ENCODE data around the gene RPL38. TPM values are rescaled to one million over a fixed set of nuclear protein-coding genes. Genes with fewer than 3 reads are reported as not detected.

RPL38 gene
- total RNA-seq = 669 and 1,348 TPM in 2 replicates

DNA sequence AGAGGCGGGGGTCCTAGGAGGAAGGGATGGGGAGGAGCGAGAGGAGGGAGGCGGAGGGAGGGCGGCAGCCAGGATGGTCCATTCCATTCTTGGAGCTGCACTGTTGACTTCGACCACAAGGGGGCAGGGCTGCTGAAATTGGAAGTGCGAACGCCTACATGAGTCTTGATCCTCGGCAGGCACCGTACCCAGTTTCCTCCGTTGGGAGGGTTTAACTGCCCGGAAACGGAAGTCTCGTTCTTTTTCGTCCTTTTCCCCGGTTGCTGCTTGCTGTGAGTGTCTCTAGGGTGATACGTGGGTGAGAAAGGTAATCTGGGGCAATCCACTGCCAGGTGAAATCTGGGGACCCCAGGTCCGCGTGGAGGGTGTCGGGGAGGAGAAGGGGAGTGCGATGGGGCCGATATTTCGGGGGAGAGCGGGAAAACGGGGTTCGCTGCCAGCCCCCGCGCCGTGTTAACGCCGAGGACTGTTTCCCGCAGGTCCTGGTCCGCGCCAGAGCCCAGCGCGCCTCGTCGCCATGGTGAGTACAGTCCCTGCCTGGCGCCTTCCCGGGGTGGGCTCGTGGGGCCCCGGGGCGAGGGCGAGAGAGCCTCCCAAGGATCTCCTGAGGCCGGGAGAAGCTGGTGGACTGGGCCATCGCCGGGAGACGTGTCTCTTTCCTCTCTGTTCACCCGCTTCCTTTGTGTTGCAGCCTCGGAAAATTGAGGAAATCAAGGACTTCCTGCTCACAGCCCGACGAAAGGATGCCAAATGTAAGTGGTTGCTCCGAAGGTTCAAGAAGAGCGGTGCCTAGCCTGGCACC is at the start of gene RPL38:
Gene RPL38 (plus strand): TSS at position 240 of the 802 bp plus-strand sequence. CDS start 278 bp downstream, at position 518.

DNA sequence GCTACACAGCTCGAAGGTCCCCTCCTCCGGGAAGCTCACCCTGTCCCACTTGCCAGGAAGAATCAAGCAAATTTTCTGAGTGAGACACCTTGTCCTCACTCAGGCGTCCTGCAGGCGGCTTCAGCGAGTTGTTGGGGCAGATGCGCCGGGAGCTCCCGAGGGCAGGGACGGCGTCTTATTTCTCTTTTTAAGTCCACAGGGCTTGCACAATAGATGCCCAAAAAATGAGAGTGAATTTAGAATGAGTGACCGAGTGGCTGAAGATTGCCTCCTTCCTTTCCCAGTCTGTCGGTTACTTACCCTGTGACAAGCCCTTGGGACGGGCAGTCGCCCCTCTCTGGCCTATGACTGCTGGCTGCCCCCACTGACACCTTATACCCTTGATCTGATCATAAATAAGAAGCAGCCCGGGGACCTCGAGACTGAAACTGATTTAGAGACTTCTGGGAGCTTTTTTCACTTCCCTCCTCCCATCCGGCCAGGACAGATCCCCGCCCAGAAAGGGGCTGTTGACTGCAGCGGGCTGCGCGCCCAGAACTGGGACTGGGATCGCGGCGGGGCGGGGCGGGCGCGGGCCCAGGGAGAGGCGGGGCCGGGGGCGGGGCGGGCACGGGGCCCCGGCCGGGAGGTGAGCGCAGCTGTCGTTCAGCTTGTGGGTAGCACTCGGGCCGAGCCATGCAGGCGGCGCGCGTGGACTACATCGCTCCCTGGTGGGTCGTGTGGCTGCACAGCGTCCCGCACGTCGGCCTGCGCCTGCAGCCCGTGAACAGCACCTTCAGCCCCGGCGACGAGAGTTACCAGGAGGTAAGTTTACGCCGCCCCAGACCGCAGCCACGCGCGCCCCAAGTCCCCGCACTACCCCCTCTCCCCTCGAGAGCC is 9.7 kb downstream of the RPL38 start, which contains the start of gene TTYH2:
Gene TTYH2 (plus strand): TSS at position 659 of the 879 bp plus-strand sequence. CDS start 17 bp downstream, at position 676.

Other genes with a start within 250 kb of the RPL38 start
- gene TTYH2, start 9.9 kb downstream of the RPL38 start, total RNA-seq = 0.62 and 1.3 TPM in 2 replicates
- gene DNAI2, start 70.6 kb downstream of the RPL38 start, total RNA-seq = not detected in 2 replicates
- not detected in 2 replicates for gene KIF19, start 122.5 kb downstream of the RPL38 start, total RNA-seq
- not detected in 2 replicates for gene BTBD17, start 158.2 kb downstream of the RPL38 start, total RNA-seq
- not detected in 2 replicates for gene GPR142, start 163.8 kb downstream of the RPL38 start, total RNA-seq
- 1.9 and 9.1 TPM in 2 replicates for gene GPRC5C, start 228.4 kb downstream of the RPL38 start, total RNA-seq